HepG2 (cell line): ENCODE measurements around the gene CCDC195. TPM values are rescaled to one million over a fixed set of nuclear protein-coding genes. Genes with fewer than 3 reads are reported as not detected.

Source experiments
- ATAC-seq: fragments of 200-7000 bp; cut with Tn5 transposase; 3 replicates; pipeline ENCODE4 v1.9.1; 2020; ENCODE audit warnings: mild to moderate bottlenecking, moderate library complexity
- BruUV-seq: library from RNA; stranded (reverse); fragments of 400-500 nt; replicated peaks from 2 replicates; lab custom pipeline; 2021; lab: Mats Ljungman, UMichigan
- CTCF ChIA-PET: fragments of 300-600 bp; formaldehyde crosslinking; extraction: SDS; loops from one replicate; lab custom pipeline; 2021; ENCODE audit warnings: low total read pairs, inconsistent platforms, low intra/inter-chr PET ratio; lab: Yijun Ruan, JAX
- POLR2A ChIA-PET: fragments of 350-600 bp; sonication (Branson Sonifier 250); formaldehyde crosslinking; loops from one replicate; lab custom pipeline; 2020; ENCODE audit warnings: antibody characterized with exemption, inconsistent platforms; lab: Yijun Ruan, JAX
- DNase-seq: peaks from one replicate; pipeline ENCODE4 v3.0.0-alpha.2; 2015; ENCODE audit warnings: low spot score
- FAIRE-seq: peaks from 3 replicates; lab custom pipeline; 2011; peaks lifted over from hg19 to GRCh38; lab: Jason Lieb, UNC
- H2AFZ ChIP-seq: one replicate; pipeline ENCODE4 v1.6.1; 2011; ENCODE audit warnings: low read length, inconsistent platforms
- H3K27ac ChIP-seq: fragments of 300-600 bp; 3 replicates; pipeline ENCODE4 v1.8.0; 2011; ENCODE audit warnings: mixed run types, mild to moderate bottlenecking, mixed read lengths, low read length, inconsistent platforms; ENCODE audit not compliant: insufficient read depth; ENCODE audit errors: extremely low read length
- H3K27me3 ChIP-seq, 2 experiments: fragments of 200-600 bp in 1 of 2; 2 replicates in 1 of 2; 3 replicates in 1 of 2; pipeline versions ENCODE4 v1.6.0 to v1.8.0; 2011; ENCODE audit warnings: low read length in 2 of 2, mild to moderate bottlenecking in 2 of 2, moderate library complexity in 2 of 2, inconsistent platforms in 1 of 2; ENCODE audit not compliant: insufficient read depth in 2 of 2, control insufficient read depth in 1 of 2
- H3K36me3 ChIP-seq, 2 experiments: fragments of 200-600 bp in 1 of 2; replicated peaks in 1 of 2; 2 replicates in 1 of 2; 3 replicates in 1 of 2; pipeline versions ENCODE4 v1.5.1 to v1.8.0; 2011; ENCODE audit warnings: low read length in 2 of 2, inconsistent platforms in 1 of 2; ENCODE audit not compliant: insufficient read depth in 2 of 2, control insufficient read depth in 1 of 2
- H3K4me1 ChIP-seq: 2 replicates; pipeline ENCODE4 v1.5.1; 2012; ENCODE audit warnings: low read length, inconsistent platforms; ENCODE audit not compliant: insufficient read depth
- H3K4me2 ChIP-seq: 2 replicates; pipeline ENCODE4 v1.6.0; 2011; ENCODE audit warnings: low read depth, low read length, inconsistent platforms
- H3K4me3 ChIP-seq, 3 experiments: fragments of 200-600 bp in 1 of 3; sonication (generic), shearing (Covaris generic) in 1 of 3; replicated peaks in 1 of 3; 2 replicates each; pipeline ENCODE4 v1.5.1; 2011 to 2016; ENCODE audit warnings: low read length in 3 of 3, inconsistent platforms in 2 of 3, low read depth in 2 of 3, mild to moderate bottlenecking in 2 of 3, control low read depth in 1 of 3, mixed read lengths in 1 of 3; ENCODE audit not compliant: insufficient read depth in 1 of 3
- H3K79me2 ChIP-seq: one replicate; pipeline ENCODE4 v1.6.1; 2011; ENCODE audit warnings: low read length, inconsistent platforms; ENCODE audit not compliant: insufficient read depth
- H3K9ac ChIP-seq: 2 replicates; pipeline ENCODE4 v1.6.0; 2011; ENCODE audit warnings: mild to moderate bottlenecking, low read depth, low read length, inconsistent platforms; ENCODE audit not compliant: insufficient read depth
- H3K9me3 ChIP-seq: 2 replicates; pipeline ENCODE4 v1.5.1; 2012; ENCODE audit warnings: mild to moderate bottlenecking, low read length
- H4K20me1 ChIP-seq: 2 replicates; pipeline ENCODE4 v1.6.0; 2011; ENCODE audit warnings: inconsistent platforms, mild to moderate bottlenecking, low read length, moderate library complexity; ENCODE audit not compliant: insufficient read depth
- HNF1A ChIP-seq, 2 experiments: sonication (generic) in 1 of 2; formaldehyde crosslinking in 1 of 2; IDR thresholded peaks; 2 replicates each; pipeline versions ENCODE4 v1.4.0 to v1.6.1; 2016 to 2020; ENCODE audit warnings: borderline replicate concordance in 1 of 2, low read depth in 1 of 2, mild to moderate bottlenecking in 1 of 2, missing genetic modification reagents in 1 of 2
- MNT ChIP-seq: fragments of 450-650 bp; IDR thresholded peaks from 2 replicates; pipeline ENCODE4 v1.6.1; 2016
- SNAI1 ChIP-seq: sonication (generic); formaldehyde crosslinking; IDR thresholded peaks from 2 replicates; pipeline ENCODE4 v1.5.0; 2020; ENCODE audit warnings: mild to moderate bottlenecking, missing genetic modification reagents, borderline replicate concordance
- ZNF180 ChIP-seq: sonication (generic); formaldehyde crosslinking; IDR thresholded peaks from 2 replicates; pipeline ENCODE4 v1.4.0; 2020; ENCODE audit warnings: low read depth, missing genetic modification reagents, borderline replicate concordance
- ZNF230 ChIP-seq: sonication (generic); formaldehyde crosslinking; IDR thresholded peaks from 2 replicates; pipeline ENCODE4 v1.4.0; 2020; ENCODE audit warnings: mild to moderate bottlenecking, missing genetic modification reagents
- WGBS: methylation state at CpG from one replicate; pipeline ENCODE4 v1.1.6; 2017; ENCODE audit warnings: low lambda C conversion rate; 5-methylcytosine and 5-hydroxymethylcytosine counted together
- in situ Hi-C: cut with HindIII; loops from 2 replicates; pipeline ENCODE4 v1.10.0; 2017; ENCODE audit warnings: low pct_unique_long_range_greater_than_20kb; ENCODE audit not compliant: extremely low pct_ligation_motif_present
- intact Hi-C: fragments of 100-400 bp; cut with micrococcal nuclease; formaldehyde crosslinking; loops from one replicate; pipeline ENCODE4 v1.10.0; 2022; ENCODE audit not compliant: unreplicated experiment
- polyA plus RNA-seq, 8 experiments: library from polyadenylated mRNA; depleted of rRNA in 3 of 8; stranded (reverse) in 7 of 8; unstranded in 1 of 8; fragments of >200 nt; fragmentation: Illumina TruSeq in 4 of 8; extraction: Trizol in 4 of 8; gene quantifications; 2 replicates each; pipeline versions ENCODE4 v1.2.1 to v1.2.3, GENCODE V29; 2011 to 2016; ENCODE audit warnings: low read depth in 4 of 8, missing spikeins in 1 of 8, mixed read lengths in 1 of 8; ENCODE audit not compliant: insufficient read depth in 1 of 8
- total RNA-seq, 5 experiments: library from RNA; depleted of rRNA; stranded (reverse); fragments of >200 nt; fragmentation: Illumina TruSeq; extraction: Trizol; gene quantifications; 2 replicates each; pipeline ENCODE4 v1.2.3, GENCODE V29; 2016; ENCODE audit warnings: low read depth in 1 of 5

The CCDC195 gene
- total and polyA plus RNA-seq, 2 of the 13 experiments (the other 11 are each of a cell fraction or from before 2014, with no cell fraction given): not detected

GRCh38 chr2:224716201-224716600, at the start of gene CCDC195 (continued):
- TF ChIP-seq SNAI1 (CRISPR knock-in tag): no peak

DNA sequence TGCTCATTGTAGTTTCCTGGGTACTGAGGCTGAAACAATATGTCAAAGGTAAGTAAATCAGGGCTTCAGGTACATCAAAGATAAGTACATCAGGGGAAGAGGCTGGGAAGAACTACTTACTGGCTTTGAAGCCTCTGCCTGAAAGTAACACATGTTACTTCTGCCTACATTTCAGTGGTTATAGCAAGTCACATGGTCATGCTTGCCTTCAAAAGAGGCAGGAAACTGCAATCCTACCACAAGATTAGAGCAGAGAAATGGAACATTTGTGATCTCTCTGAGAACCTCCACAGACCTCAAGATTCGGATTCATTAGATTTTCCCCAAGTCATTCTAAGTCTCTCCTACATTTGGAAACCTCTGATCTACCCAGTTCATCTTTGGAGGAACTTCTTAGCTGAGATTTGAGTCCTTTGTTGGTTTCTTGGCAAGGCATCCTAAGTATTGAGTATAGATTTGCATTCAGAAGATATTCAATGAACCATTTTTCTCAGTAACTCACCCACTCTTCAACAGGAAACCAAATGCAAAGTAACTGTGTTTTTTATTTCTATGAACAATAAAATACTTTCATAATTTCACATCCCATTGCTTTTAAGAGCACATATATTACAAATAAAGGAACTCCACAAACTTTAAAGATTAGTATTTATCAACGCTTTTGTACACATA, 48.5 kb upstream of the CCDC195 start:
- Histone ChIP-seq H3K79me2 (no peaks in the 10 kb centered on the region), H3K4me2 (no peak overlapping the region), H3K9me3 (0 out of 2 replicates have a peak, but pooled peaks cover under 1% of the 10 kb centered on the region), H3K27me3 (peaks cover 0 to 19% of the 10 kb centered on the region in 2 experiments; a peak in 3 of 5 replicates), H3K9ac (no peak overlapping the region), H3K4me1 (no peaks in the 10 kb centered on the region)
- in situ Hi-C loops (no loop called here), intact Hi-C loops (no loop called here)
- FAIRE-seq: no peak
- ATAC-seq: no peak
- POLR2A ChIA-PET: no interaction called here
- WGBS: 4% methylated on average over 2 of the region's 2 CpGs
- TF ChIP-seq HNF1A (IDR thresholded peaks at IDR 0.05; ENCODE audit: low read depth) (no peak), HNF1A (CRISPR knock-in tag; IDR thresholded peaks at IDR 0.05; ENCODE audit: borderline replicate concordance) (no peak), ZNF180 (CRISPR knock-in tag) (no peak), ZNF230 (CRISPR knock-in tag) (no peak), MNT (peak; percentile 90)
- TF ChIP-seq, all 625 proteins: peak for 1
- CTCF ChIA-PET: no interaction called here
- no TSS peak for BruUV-seq
- Histone ChIP-seq H4K20me1 (no peaks in the 10 kb centered on the region), H2AFZ (no peak overlapping the region), H3K27ac (no peak overlapping the region), H3K36me3 (no peaks in the 10 kb centered on the region), H3K4me3 (no peak overlapping the region)
- DNase-seq: no peak
